CD4-positive, alpha-beta T cell treated with Interleukin-15 for 1 hour (primary cell): Measurements from ENCODE around the gene IL1RAPL2.

ENCODE experiments used
- DNase-seq: peaks from one replicate; pipeline ENCODE4 v3.0.0-alpha.2; 2020

IL1RAPL2 gene

GRCh38 chrX:105299286-105299685, 733.3 kb downstream of the IL1RAPL2 start:
- no peak for DNase-seq

- DNase-seq, result no peak
These were observed 736.2 kb downstream of the IL1RAPL2 start for GRCh38 chrX:105302246-105302645.

- DNase-seq, result no peak
These were observed 741.8 kb downstream of the IL1RAPL2 start for GRCh38 chrX:105307762-105308161.

GRCh38 chrX:105313596-105313995, 747.6 kb downstream of the IL1RAPL2 start:
- no peak for DNase-seq

- no peak for DNase-seq
These were observed 748.5 kb downstream of the IL1RAPL2 start for GRCh38 chrX:105314458-105314857.

- no peak for DNase-seq
These were observed 749.2 kb downstream of the IL1RAPL2 start for GRCh38 chrX:105315248-105315647.

GRCh38 chrX:105317117-105317516, 751.1 kb downstream of the IL1RAPL2 start:
- no peak for DNase-seq

- no peak for DNase-seq
These were observed 757.9 kb downstream of the IL1RAPL2 start for GRCh38 chrX:105323928-105324327.

- no peak for DNase-seq
These were observed 762.8 kb downstream of the IL1RAPL2 start for GRCh38 chrX:105328773-105329172.

GRCh38 chrX:105331244-105331643, 765.2 kb downstream of the IL1RAPL2 start:
- DNase-seq, result no peak

GRCh38 chrX:105347373-105347772, 781.4 kb downstream of the IL1RAPL2 start:
- DNase-seq, result no peak

GRCh38 chrX:105349476-105349875, 783.5 kb downstream of the IL1RAPL2 start:
- DNase-seq, result no peak

- DNase-seq, result no peak
These were observed 809.8 kb downstream of the IL1RAPL2 start for GRCh38 chrX:105375816-105376215.

- DNase-seq, result no peak
These were observed 858.7 kb downstream of the IL1RAPL2 start for GRCh38 chrX:105424729-105425128.

- DNase-seq, result no peak
These were observed 885.4 kb downstream of the IL1RAPL2 start for GRCh38 chrX:105451401-105451800.

GRCh38 chrX:105458846-105459245, 892.8 kb downstream of the IL1RAPL2 start:
- no peak for DNase-seq

GRCh38 chrX:105460376-105460775, 894.4 kb downstream of the IL1RAPL2 start:
- no peak for DNase-seq

- DNase-seq, result no peak
These were observed 895.0 kb downstream of the IL1RAPL2 start for GRCh38 chrX:105461016-105461415.

GRCh38 chrX:105462186-105462585, 896.2 kb downstream of the IL1RAPL2 start:
- DNase-seq, result no peak

- DNase-seq, result no peak
These were observed 897.5 kb downstream of the IL1RAPL2 start for GRCh38 chrX:105463473-105463872.

GRCh38 chrX:105464618-105465017, 898.6 kb downstream of the IL1RAPL2 start:
- no peak for DNase-seq

- no peak for DNase-seq
These were observed 902.7 kb downstream of the IL1RAPL2 start for GRCh38 chrX:105468741-105469140.

GRCh38 chrX:105471597-105471996, 905.6 kb downstream of the IL1RAPL2 start:
- no peak for DNase-seq

- no peak for DNase-seq
These were observed 909.8 kb downstream of the IL1RAPL2 start for GRCh38 chrX:105475801-105476200.

GRCh38 chrX:105477351-105477750, 911.4 kb downstream of the IL1RAPL2 start:
- no peak for DNase-seq
